NB4 (cell line): Measurements from ENCODE around the gene BIRC5.

Experiments used
- POLR2A ChIP-seq: IDR thresholded peaks from 2 replicates; pipeline ENCODE4 v1.6.1; 2011; ENCODE audit warnings: mild to moderate bottlenecking; ENCODE audit not compliant: insufficient read length; ENCODE audit errors: extremely low read depth
- TF ChIP-seq, protein P1 (sequence below): IDR thresholded peaks from one replicate; pipeline ENCODE4 v1.5.1; 2012; ENCODE audit warnings: low read depth, low read length

DNA sequence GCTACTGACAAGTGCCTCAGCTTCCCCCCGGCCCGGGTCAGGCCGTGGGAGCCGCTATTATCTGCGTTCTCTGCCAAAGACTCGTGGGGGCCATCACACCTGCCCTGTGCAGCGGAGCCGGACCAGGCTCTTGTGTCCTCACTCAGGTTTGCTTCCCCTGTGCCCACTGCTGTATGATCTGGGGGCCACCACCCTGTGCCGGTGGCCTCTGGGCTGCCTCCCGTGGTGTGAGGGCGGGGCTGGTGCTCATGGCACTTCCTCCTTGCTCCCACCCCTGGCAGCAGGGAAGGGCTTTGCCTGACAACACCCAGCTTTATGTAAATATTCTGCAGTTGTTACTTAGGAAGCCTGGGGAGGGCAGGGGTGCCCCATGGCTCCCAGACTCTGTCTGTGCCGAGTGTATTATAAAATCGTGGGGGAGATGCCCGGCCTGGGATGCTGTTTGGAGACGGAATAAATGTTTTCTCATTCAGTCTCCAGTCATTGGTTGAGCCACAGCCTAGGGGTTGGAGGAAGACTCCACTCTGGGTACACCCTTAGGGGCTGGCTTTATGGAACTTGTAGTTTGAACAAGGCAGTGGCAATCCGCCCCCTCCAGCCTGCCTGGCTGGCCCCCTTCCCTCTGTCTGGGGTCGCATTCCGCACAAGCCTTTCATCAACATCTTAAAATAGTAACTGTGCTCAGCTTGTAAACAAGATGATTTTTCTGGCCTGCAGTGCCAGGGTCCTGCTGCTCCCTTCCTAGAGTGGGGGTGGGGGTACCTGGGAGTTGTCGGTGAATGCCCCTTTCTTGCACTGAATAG, 41.6 kb upstream of the BIRC5 start:
- TF ChIP-seq, protein P1, sequence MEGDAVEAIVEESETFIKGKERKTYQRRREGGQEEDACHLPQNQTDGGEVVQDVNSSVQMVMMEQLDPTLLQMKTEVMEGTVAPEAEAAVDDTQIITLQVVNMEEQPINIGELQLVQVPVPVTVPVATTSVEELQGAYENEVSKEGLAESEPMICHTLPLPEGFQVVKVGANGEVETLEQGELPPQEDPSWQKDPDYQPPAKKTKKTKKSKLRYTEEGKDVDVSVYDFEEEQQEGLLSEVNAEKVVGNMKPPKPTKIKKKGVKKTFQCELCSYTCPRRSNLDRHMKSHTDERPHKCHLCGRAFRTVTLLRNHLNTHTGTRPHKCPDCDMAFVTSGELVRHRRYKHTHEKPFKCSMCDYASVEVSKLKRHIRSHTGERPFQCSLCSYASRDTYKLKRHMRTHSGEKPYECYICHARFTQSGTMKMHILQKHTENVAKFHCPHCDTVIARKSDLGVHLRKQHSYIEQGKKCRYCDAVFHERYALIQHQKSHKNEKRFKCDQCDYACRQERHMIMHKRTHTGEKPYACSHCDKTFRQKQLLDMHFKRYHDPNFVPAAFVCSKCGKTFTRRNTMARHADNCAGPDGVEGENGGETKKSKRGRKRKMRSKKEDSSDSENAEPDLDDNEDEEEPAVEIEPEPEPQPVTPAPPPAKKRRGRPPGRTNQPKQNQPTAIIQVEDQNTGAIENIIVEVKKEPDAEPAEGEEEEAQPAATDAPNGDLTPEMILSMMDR = no peak
- TF ChIP-seq POLR2A = no peak
